GM18526 (cell line): ENCODE measurements around the gene NOX3.

Experiments
- POLR2A ChIP-seq: IDR thresholded peaks from 3 replicates; pipeline ENCODE4 v1.6.1; 2011; ENCODE audit not compliant: insufficient read length; ENCODE audit errors: extremely low read depth

Gene NOX3, protein sequence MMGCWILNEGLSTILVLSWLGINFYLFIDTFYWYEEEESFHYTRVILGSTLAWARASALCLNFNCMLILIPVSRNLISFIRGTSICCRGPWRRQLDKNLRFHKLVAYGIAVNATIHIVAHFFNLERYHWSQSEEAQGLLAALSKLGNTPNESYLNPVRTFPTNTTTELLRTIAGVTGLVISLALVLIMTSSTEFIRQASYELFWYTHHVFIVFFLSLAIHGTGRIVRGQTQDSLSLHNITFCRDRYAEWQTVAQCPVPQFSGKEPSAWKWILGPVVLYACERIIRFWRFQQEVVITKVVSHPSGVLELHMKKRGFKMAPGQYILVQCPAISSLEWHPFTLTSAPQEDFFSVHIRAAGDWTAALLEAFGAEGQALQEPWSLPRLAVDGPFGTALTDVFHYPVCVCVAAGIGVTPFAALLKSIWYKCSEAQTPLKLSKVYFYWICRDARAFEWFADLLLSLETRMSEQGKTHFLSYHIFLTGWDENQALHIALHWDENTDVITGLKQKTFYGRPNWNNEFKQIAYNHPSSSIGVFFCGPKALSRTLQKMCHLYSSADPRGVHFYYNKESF

DNA sequence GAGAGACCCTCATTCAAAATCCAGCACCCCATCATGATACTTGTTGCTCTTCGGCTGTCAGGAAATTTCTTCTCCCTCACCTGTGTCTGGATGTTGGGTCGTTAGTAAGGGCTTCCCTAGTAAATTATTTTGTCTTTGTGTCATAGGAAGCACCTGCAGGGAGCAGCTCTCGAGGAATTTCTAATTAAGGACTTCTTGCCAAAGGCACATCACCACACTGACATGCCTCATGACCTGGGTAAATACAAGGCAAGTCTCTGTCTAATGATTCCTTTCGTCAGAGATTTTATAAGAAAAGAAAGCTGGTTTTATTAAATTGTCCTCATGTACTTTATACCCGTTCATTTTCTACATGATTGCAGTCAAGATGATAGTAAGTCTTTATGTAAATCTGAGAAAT, at the start of gene NOX3:
Gene NOX3, minus strand, starts transcription at position 74 of the 400 bp plus-strand sequence. Its CDS starts 39 bp downstream, at position 35.
- TF ChIP-seq POLR2A, result no peak

DNA sequence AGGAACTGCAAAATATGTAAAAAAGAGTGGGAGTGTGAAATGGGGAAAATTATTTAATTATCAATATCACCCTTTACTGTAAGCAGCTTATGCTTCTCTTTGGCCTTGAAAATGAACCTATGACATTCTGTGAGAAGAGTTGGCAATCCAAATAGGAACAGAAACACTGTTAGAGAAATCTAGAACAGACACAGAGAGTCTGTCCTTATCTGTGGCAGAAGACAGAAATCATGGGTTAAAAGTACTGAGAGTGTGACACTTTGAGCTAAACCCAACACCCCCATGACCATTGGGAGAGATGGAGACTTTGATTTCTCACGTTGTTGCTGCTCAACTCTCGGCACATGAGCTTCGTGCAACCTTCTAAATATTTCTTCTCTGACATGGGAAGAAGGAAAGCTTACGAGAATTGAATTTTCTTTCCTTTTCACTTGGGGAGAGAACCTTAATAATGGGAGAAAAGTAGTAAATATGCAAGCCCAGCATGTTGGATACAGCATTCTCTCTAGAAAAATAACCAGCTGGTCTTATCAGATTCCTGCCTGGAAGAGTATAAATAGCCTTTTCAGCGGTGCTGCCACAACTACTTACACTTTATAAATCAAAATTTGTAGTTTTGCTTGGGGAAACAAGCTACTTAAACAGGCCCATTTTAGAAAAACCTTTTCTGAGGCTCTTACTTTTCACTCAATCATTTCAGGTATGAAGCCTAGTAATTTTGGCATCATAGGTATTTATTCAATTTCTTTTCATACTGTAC, 49.4 kb upstream of the NOX3 start:
- TF ChIP-seq POLR2A, result no peak

DNA sequence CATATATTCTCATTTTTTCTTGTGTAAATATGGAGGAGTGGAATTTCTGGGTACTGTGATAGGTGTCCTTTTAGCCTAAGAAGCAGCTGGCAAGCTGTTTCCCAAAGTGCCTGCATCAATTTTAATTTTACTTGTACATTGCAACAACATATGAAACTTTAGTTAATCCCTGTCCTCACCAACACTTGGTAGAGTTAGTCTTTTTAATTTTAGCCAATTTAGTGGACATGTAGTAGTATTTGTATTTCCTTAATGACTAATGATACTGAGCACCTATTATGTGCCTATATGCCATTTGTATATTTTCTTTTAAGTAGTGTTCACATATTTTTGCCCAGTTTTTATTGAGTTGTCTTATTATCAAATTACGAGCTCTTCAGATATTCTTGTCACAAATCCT, 46.8 kb upstream of the NOX3 start:
- TF ChIP-seq POLR2A, result no peak

DNA sequence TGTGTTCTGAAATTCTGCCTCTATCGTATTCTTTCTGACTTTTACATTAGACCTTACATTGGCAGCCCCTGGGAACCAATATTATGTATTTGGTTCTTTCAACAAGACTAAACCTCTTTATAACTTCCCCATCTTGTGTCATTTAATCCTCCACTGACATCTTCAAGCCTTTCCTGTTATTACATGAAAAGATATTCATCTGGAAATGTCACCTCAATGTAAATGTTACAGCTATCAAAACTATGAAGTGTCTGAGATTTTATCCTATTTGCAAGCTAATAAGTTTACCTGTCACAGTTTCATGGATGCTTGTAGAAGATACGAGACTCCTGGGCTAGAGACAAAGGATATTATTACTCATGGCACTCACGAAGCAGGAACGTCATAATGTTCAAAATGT, 43.9 kb upstream of the NOX3 start:
- no peak for TF ChIP-seq POLR2A

DNA sequence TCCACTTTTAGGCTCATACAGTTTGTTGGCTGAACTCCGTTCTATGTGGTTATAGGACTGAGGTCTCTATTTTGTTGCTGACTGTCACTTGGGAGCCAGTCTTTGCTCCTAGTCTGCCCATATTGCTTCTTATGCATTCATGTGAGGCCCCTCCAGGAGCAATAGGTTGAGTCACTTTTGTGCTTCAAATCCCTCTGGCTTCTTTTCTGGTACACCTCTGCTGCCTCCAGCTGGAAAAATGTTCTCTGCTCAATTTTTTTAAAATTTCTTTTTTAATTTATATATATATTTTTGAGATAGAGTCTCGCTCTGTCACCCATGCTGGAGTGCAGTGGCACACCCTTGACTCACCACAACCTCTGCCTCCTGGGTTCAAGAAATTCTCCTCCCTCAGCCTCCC, 42.7 kb upstream of the NOX3 start:
- no peak for TF ChIP-seq POLR2A

DNA sequence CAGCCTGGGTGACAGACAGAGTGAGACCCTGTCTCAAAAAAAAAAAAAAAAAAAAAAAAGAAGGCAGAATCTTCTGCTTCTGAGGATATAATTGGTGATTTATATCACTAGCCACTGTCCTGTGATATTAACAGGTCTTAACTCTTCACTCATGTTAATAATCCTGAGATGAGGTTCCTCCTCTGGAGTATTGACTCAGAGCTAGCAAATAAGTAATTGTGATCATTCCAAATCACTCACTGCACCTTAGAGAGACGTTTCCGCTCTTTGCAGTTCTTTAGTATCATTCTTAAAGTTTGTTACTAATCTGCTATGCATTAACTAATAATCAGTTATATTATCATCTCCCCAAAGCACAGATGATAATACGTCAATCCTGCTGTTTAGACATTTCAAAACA, 41.6 kb upstream of the NOX3 start:
- no peak for TF ChIP-seq POLR2A

DNA sequence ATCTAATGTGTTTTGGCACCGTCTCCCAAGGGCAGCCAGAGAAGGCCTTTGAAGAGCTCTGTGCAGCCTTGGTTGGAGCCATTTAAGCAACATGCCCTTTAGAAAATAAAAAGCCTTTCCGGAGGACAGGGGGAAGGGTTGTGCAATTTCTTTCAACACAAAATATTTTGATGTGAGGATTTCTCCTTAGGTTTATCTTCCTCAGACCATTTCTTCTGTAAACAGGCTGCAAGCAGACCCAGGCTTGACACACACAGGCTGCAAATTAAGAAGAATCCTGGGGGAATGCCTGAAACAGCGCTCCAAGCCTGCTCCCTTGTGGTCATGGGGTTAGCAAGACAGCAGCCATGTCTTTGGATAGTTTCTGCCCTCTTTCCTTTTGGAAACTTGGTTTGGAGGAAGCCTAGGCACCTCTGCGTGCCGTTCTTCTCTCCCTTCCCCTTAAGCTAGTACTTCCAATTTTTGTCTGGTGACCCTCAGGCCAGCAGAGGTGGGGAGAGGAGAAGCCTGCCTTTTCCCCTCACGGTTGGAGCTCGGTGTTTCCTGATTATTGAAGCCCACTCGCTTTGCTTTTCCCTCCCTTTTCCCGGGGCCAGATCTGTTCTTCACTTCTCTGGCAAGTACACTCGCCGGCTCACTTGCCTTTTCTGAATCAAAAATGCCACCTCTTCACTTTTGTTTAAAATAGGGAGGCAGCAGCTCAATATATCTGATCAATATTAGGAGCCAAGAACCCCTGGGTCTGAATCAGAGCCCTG, 39.6 kb upstream of the NOX3 start:
- TF ChIP-seq POLR2A, result no peak

DNA sequence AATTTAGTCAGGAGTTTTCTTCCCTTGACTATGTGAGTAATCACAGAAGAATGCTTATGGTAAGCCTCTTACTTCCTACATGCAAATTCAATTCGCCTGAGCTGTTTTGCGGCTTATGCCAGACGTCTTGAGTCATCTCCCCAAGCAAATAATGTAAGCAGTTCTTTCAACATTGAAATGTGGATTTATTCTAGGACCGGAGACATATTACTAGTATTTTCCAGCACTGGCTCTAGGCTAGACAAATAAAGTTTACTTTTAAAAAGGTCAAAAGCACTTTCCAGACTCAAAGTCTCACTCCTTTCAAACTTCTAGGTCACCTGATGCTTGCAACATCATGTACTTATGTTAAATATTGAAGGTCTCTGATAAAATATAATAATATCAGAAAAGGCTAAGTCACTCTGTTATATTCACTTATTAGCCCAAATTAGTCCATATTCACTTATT, 38.1 kb upstream of the NOX3 start:
- no peak for TF ChIP-seq POLR2A

DNA sequence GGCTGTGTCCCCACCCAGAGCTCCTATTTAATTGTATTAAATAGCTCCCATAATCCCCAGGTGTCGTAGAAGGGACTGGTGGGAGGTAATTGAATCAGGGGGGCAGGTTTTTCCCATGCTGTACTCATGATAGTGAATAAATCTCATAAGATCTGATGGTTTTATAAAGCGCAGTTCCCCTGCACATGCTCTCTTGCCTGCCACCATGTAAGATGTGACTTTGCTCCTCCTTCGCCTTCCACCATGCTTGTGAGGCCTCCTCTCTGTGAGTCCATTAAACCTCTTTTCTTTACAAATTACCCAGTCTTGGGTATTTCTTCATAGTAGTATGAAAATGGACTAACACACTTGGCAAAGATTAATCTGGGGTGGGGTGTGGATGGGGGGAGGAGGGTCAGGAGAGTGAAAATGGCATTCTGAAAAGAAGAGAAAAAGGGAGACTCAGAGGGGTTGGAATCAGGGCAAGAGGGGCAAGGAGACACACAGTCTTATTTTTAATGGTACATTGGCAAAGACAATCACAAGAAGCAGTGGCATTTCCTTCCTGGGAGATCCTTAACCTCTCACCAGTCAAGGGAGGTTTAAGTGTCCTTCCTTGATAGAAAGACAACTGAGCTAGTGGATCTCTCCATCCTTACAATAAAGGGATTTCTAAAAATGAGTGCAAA, 37.5 kb upstream of the NOX3 start:
- TF ChIP-seq POLR2A, result no peak

DNA sequence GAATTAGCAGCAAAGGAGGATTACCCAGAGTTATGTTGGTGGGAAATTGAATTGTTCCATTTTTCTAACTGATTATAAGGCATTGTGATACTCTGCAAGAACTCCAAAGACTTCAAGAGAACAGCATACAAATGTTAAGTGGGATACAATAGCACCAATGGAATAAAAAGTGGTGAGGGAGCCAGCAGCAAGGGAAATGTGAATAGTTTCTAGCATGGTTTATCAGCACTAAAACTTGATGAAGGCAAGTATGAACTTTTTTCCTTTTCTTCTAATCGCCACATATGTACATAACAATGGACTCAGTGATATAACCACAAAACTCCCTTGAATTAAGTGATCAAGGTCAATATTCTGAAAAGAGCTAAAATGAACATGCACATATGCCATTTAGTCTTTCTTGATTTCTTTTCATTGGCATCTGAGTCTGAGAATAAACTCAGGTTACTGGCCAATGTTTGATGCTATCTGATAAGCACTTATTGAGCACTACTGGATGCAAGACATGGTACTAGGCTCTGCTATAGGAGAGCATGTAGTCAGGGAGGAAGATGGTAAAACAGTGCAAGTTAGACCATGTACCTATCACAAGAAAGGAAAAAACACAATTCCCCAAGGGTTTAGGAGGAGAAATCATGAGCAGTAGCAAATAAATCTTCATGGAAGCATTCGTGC, 36.6 kb upstream of the NOX3 start:
- no peak for TF ChIP-seq POLR2A

DNA sequence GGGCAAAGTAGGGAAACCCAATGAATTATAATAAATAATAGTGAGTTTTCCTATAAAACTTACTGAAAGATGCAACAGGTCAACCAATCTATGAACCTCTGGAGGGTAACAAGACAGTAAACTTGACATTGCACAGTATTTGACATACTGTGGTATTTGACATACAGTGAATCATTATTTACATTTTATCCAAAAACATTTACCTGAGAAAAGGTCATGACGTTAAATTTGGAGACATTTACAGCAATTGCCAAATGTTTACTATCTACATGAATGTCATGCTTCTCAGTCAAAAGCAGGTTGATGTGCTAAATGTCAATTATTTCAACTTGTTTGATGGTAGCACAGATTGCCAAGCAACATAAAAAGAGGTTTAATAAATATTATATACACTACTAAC, 35.8 kb upstream of the NOX3 start:
- TF ChIP-seq POLR2A, result no peak

DNA sequence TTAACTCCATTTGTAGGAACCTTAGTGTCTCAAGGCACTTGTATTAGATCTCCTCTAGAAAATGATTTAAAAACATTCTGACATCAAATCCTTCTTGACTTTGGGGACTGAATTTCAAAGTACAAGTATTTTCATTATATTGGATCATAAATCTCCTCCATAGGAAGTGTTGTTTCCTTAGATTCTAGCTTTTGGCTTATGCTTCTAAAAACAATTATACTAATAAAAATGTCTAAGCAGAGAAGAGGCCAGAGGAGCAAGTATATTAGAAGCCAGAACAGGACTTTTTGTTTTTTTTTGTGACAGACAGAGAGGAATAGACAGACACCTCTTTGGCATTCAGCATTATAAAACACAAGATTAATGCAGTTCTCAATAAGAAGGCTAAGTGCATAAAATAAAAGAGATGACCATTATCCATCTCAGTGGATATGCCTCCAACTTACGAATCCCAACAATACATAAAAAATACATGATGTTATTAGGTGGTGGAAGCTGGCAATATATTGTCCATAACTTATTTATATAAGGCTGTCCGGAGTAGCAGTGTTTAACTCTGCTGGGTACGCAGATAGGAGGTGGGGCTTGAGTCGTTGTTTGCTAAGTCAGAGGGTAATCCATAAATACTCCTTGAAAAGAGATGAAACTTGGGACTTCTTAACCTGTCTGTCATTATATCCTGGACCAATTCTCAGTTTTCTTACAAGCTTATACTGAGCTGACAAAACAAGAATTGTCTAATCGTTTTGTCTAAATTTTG, 31.9 kb upstream of the NOX3 start:
- no peak for TF ChIP-seq POLR2A

DNA sequence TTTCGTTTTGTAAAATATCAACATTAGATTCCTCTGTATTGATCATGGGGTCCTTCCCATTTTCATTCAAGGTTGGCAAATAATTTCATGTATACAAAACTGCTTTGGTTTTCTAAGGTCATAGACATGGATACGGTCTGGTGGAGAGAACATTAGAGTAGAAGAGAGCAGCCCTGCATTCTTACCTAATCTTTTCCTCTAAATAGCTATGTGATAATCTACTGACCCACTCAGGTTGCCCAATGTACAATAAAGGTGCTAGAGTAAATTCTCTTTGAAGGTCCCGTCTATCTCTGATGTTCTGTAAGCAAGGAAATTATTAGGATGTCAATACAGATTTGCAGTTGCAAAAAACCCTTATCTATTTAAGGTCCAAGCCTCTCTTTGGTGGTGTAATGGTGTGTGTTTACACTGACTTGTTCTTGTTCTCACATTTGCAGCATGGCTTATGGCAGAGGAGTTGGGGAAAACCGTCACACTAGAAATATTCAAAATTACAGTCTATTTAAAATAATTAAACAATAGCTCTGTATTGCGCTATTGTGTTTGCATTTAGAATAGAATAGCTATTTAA, 31.2 kb upstream of the NOX3 start:
- no peak for TF ChIP-seq POLR2A
